WTC11 (cell line): ENCODE data around the gene PPCDC. TPM values are rescaled to one million over a fixed set of nuclear protein-coding genes. Genes with fewer than 3 reads are reported as not detected.

Experiments used
- CREB1 ChIP-seq: sonication (generic); formaldehyde crosslinking; IDR thresholded peaks from 2 replicates; pipeline ENCODE4 v1.8.0; 2023; ENCODE audit warnings: mild to moderate bottlenecking, missing genetic modification reagents
- ERG ChIP-seq: fragments of 250-450 bp; sonication (Bioruptor Pico); IDR thresholded peaks from 2 replicates; pipeline ENCODE4 v1.8.0; 2021; ENCODE audit warnings: mild to moderate bottlenecking
- ESRRA ChIP-seq: sonication (generic); formaldehyde crosslinking; IDR thresholded peaks from 2 replicates; pipeline ENCODE4 v1.8.1; 2022; ENCODE audit warnings: mild to moderate bottlenecking, missing genetic modification reagents, borderline replicate concordance
- ETV6 ChIP-seq: sonication (generic); formaldehyde crosslinking; IDR thresholded peaks from 2 replicates; pipeline ENCODE4 v1.8.1; 2022; ENCODE audit warnings: mild to moderate bottlenecking, missing genetic modification reagents
- FOXP1 ChIP-seq: sonication (generic); formaldehyde crosslinking; IDR thresholded peaks from 2 replicates; pipeline ENCODE4 v1.8.0; 2022; ENCODE audit warnings: missing genetic modification reagents, mild to moderate bottlenecking, moderate library complexity, borderline replicate concordance
- GTF2I ChIP-seq: fragments of 250-450 bp; sonication (Bioruptor Pico); conservative IDR thresholded peaks from 2 replicates; pipeline ENCODE4 v1.4.0; 2021; ENCODE audit warnings: mild to moderate bottlenecking
- IRF1 ChIP-seq: sonication (generic); formaldehyde crosslinking; IDR thresholded peaks from 2 replicates; pipeline ENCODE4 v1.8.0; 2023; ENCODE audit warnings: missing genetic modification reagents
- IRF2 ChIP-seq: sonication (generic); formaldehyde crosslinking; IDR thresholded peaks from 2 replicates; pipeline ENCODE4 v1.8.0; 2022; ENCODE audit warnings: low read depth, missing genetic modification reagents, borderline replicate concordance
- JUN ChIP-seq: sonication (generic); formaldehyde crosslinking; IDR thresholded peaks from 2 replicates; pipeline ENCODE4 v1.8.0; 2023; ENCODE audit warnings: mild to moderate bottlenecking, missing genetic modification reagents
- NFE2L1 ChIP-seq: sonication (generic); formaldehyde crosslinking; IDR thresholded peaks from 2 replicates; pipeline ENCODE4 v1.8.1; 2023; ENCODE audit warnings: missing genetic modification reagents
- NR1H2 ChIP-seq: sonication (generic); formaldehyde crosslinking; IDR thresholded peaks from 2 replicates; pipeline ENCODE4 v1.9.0; 2021; ENCODE audit warnings: mild to moderate bottlenecking, moderate library complexity, missing genetic modification reagents
- NR2C2 ChIP-seq: sonication (generic); formaldehyde crosslinking; IDR thresholded peaks from 2 replicates; pipeline ENCODE4 v1.8.0; 2022; ENCODE audit warnings: mild to moderate bottlenecking, missing genetic modification reagents
- NR3C1 ChIP-seq: sonication (generic); formaldehyde crosslinking; conservative IDR thresholded peaks from 2 replicates; pipeline ENCODE4 v1.8.1; 2023; ENCODE audit warnings: low read depth, mild to moderate bottlenecking, missing genetic modification reagents
- OVOL2 ChIP-seq: fragments of 250-450 bp; sonication (Bioruptor Pico); IDR thresholded peaks from 2 replicates; pipeline ENCODE4 v1.9.0; 2021; ENCODE audit warnings: mild to moderate bottlenecking, borderline replicate concordance
- PRDM15 ChIP-seq: sonication (generic); formaldehyde crosslinking; IDR thresholded peaks from 2 replicates; pipeline ENCODE4 v1.8.0; 2022; ENCODE audit warnings: missing genetic modification reagents
- SMAD3 ChIP-seq: sonication (generic); formaldehyde crosslinking; IDR thresholded peaks from 2 replicates; pipeline ENCODE4 v1.8.0; 2022; ENCODE audit warnings: missing genetic modification reagents, mild to moderate bottlenecking, borderline replicate concordance
- ZNF121 ChIP-seq: sonication (generic); formaldehyde crosslinking; IDR thresholded peaks from 2 replicates; pipeline ENCODE4 v1.8.0; 2023; ENCODE audit warnings: missing genetic modification reagents
- ZNF219 ChIP-seq: sonication (generic); formaldehyde crosslinking; IDR thresholded peaks from 2 replicates; pipeline ENCODE4 v1.8.0; 2023; ENCODE audit warnings: missing genetic modification reagents, mild to moderate bottlenecking, borderline replicate concordance
- ZNF263 ChIP-seq: sonication (generic); formaldehyde crosslinking; IDR thresholded peaks from 2 replicates; pipeline ENCODE4 v1.8.1; 2022; ENCODE audit warnings: low read depth, mild to moderate bottlenecking, moderate library complexity, missing genetic modification reagents
- total RNA-seq: library from RNA; stranded (reverse); gene quantifications from 3 replicates; pipeline ENCODE4 v1.2.3, GENCODE V29; 2021
- TF ChIP-seq, protein P1 (sequence below): sonication (generic); formaldehyde crosslinking; IDR thresholded peaks from 2 replicates; pipeline ENCODE4 v1.8.0; 2022; ENCODE audit warnings: mild to moderate bottlenecking, missing genetic modification reagents
- TF ChIP-seq, protein P2 (sequence below): sonication (generic); formaldehyde crosslinking; IDR thresholded peaks from 2 replicates; pipeline ENCODE4 v1.8.0; 2022; ENCODE audit warnings: mild to moderate bottlenecking, missing genetic modification reagents
- TF ChIP-seq, protein P3 (sequence below): sonication (generic); formaldehyde crosslinking; IDR thresholded peaks from 2 replicates; pipeline ENCODE4 v1.8.0; 2023; ENCODE audit warnings: mild to moderate bottlenecking, missing genetic modification reagents
- TF ChIP-seq, protein P4 (sequence below): sonication (generic); formaldehyde crosslinking; IDR thresholded peaks from 2 replicates; pipeline ENCODE4 v1.8.1; 2022; ENCODE audit warnings: missing genetic modification reagents, borderline replicate concordance
- TF ChIP-seq, protein P5 (sequence below): fragments of 200-600 bp; IDR thresholded peaks from 2 replicates; pipeline ENCODE4 v1.8.0; 2022; ENCODE audit warnings: antibody characterized with exemption

PPCDC gene
- total RNA-seq, 1 experiment from 2014 or later = 30.1 TPM

DNA sequence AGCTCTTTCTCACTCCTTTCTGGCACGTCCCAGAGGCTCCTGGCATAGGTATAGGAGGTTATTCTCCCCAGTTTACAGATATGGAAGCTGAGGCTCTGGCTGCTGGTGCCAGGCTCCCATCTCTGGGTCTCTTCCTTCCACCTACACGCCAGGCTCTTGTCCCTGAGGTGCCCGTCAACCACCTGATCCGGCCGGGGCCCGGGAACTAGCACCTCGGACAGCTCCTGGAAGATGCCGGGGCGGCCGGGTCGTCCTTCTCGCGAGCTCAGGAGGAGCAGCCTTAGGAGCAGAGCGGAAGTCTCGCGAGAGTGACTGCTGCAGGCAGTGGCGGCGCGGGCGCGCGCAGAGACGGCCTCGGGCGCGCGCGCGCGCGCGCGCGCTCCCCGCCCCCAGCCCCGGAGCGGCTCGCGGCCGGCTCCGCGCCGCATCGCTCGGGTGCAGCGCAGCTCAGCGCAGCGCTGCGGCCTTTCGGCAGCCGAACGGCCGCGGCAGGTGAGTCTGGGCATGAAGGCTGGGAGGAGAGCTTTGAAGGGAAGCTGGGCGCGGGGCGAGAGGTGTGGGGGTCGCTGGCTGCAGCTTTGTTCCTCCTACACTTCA, 28.1 kb upstream of the PPCDC start, which contains the start of gene SCAMP5 (continued):
- TF ChIP-seq, protein P1, sequence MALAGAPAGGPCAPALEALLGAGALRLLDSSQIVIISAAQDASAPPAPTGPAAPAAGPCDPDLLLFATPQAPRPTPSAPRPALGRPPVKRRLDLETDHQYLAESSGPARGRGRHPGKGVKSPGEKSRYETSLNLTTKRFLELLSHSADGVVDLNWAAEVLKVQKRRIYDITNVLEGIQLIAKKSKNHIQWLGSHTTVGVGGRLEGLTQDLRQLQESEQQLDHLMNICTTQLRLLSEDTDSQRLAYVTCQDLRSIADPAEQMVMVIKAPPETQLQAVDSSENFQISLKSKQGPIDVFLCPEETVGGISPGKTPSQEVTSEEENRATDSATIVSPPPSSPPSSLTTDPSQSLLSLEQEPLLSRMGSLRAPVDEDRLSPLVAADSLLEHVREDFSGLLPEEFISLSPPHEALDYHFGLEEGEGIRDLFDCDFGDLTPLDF (CRISPR knock-in tag) = no peak
- TF ChIP-seq IRF1 (no peak), SMAD3 (CRISPR knock-in tag) (no peak), NFE2L1 (CRISPR knock-in tag) (no peak; the same call in 1 of the 2 replicates), NR1H2 (CRISPR knock-in tag) (no peak), NR3C1 (no peak), ZNF263 (CRISPR knock-in tag) (no peak), ZNF121 (no peak), ETV6 (no peak), IRF2 (CRISPR knock-in tag) (0 out of 2 replicates have a peak, but pooled peaks have one; percentile 31), ERG (no peak), FOXP1 (CRISPR knock-in tag) (peak; percentile 93; the same call in 1 of the 2 replicates), GTF2I (CRISPR knock-in tag) (no peak), ESRRA (CRISPR knock-in tag) (peak; percentile 81; the same call in 1 of the 2 replicates), ZNF219 (CRISPR knock-in tag) (no peak), NR2C2 (0 out of 2 replicates have a peak, but pooled peaks have one; percentile 35), CREB1 (CRISPR knock-in tag) (peak; percentile 74; the same call in 1 of the 2 replicates), JUN (peak; percentile 80; the same call in 1 of the 2 replicates), PRDM15 (no peak), OVOL2 (CRISPR knock-in tag) (no peak)
- TF ChIP-seq, protein P2, sequence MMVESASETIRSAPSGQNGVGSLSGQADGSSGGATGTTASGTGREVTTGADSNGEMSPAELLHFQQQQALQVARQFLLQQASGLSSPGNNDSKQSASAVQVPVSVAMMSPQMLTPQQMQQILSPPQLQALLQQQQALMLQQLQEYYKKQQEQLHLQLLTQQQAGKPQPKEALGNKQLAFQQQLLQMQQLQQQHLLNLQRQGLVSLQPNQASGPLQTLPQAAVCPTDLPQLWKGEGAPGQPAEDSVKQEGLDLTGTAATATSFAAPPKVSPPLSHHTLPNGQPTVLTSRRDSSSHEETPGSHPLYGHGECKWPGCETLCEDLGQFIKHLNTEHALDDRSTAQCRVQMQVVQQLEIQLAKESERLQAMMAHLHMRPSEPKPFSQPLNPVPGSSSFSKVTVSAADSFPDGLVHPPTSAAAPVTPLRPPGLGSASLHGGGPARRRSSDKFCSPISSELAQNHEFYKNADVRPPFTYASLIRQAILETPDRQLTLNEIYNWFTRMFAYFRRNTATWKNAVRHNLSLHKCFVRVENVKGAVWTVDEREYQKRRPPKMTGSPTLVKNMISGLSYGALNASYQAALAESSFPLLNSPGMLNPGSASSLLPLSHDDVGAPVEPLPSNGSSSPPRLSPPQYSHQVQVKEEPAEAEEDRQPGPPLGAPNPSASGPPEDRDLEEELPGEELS (CRISPR knock-in tag) = peak; percentile 90
- TF ChIP-seq, protein P3, sequence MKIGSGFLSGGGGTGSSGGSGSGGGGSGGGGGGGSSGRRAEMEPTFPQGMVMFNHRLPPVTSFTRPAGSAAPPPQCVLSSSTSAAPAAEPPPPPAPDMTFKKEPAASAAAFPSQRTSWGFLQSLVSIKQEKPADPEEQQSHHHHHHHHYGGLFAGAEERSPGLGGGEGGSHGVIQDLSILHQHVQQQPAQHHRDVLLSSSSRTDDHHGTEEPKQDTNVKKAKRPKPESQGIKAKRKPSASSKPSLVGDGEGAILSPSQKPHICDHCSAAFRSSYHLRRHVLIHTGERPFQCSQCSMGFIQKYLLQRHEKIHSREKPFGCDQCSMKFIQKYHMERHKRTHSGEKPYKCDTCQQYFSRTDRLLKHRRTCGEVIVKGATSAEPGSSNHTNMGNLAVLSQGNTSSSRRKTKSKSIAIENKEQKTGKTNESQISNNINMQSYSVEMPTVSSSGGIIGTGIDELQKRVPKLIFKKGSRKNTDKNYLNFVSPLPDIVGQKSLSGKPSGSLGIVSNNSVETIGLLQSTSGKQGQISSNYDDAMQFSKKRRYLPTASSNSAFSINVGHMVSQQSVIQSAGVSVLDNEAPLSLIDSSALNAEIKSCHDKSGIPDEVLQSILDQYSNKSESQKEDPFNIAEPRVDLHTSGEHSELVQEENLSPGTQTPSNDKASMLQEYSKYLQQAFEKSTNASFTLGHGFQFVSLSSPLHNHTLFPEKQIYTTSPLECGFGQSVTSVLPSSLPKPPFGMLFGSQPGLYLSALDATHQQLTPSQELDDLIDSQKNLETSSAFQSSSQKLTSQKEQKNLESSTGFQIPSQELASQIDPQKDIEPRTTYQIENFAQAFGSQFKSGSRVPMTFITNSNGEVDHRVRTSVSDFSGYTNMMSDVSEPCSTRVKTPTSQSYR (CRISPR knock-in tag) = 0 out of 2 replicates have a peak, but pooled peaks have one; percentile 68
- TF ChIP-seq, protein P4, sequence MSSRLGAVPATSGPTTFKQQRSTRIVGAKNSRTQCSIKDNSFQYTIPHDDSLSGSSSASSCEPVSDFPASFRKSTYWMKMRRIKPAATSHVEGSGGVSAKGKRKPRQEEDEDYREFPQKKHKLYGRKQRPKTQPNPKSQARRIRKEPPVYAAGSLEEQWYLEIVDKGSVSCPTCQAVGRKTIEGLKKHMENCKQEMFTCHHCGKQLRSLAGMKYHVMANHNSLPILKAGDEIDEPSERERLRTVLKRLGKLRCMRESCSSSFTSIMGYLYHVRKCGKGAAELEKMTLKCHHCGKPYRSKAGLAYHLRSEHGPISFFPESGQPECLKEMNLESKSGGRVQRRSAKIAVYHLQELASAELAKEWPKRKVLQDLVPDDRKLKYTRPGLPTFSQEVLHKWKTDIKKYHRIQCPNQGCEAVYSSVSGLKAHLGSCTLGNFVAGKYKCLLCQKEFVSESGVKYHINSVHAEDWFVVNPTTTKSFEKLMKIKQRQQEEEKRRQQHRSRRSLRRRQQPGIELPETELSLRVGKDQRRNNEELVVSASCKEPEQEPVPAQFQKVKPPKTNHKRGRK (CRISPR knock-in tag) = no peak
- TF ChIP-seq, protein P5, sequence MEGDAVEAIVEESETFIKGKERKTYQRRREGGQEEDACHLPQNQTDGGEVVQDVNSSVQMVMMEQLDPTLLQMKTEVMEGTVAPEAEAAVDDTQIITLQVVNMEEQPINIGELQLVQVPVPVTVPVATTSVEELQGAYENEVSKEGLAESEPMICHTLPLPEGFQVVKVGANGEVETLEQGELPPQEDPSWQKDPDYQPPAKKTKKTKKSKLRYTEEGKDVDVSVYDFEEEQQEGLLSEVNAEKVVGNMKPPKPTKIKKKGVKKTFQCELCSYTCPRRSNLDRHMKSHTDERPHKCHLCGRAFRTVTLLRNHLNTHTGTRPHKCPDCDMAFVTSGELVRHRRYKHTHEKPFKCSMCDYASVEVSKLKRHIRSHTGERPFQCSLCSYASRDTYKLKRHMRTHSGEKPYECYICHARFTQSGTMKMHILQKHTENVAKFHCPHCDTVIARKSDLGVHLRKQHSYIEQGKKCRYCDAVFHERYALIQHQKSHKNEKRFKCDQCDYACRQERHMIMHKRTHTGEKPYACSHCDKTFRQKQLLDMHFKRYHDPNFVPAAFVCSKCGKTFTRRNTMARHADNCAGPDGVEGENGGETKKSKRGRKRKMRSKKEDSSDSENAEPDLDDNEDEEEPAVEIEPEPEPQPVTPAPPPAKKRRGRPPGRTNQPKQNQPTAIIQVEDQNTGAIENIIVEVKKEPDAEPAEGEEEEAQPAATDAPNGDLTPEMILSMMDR = no peak
